Cerebellar cortex (tissue), 1 donor: ENCODE results near the gene GRAP2.
"Not testable (repeated sequence)": the region's sequence is repeated elsewhere in the genome, so short reads cannot be mapped to it uniquely, and the experiment has no call there.

ENCODE experiments used
- DNase-seq: peaks from one replicate; pipeline ENCODE4 v3.0.0-alpha.2; 2015; ENCODE audit warnings: low spot score

The GRAP2 gene

GRCh38 chr22:39900306-39901227 lies at the start of gene GRAP2:
Gene GRAP2 (plus strand): TSS chr22:39901084. CDS start chr22:39947107, 46,023 bp downstream.
- no peak for DNase-seq

- no peak for DNase-seq
These were observed 49.1 kb upstream of the GRAP2 start for GRCh38 chr22:39851606-39852315.

- DNase-seq, result no peak
These were observed 48.1 kb upstream of the GRAP2 start for GRCh38 chr22:39852799-39853198.

- DNase-seq, result no peak
These were observed 44.3 kb upstream of the GRAP2 start for GRCh38 chr22:39856588-39856987.

- no peak for DNase-seq
These were observed 40.8 kb upstream of the GRAP2 start for GRCh38 chr22:39859903-39860588.

GRCh38 chr22:39868741-39869140 lies 32.1 kb upstream of the GRAP2 start:
- no peak for DNase-seq

- not testable (repeated sequence) for DNase-seq
These were observed 31.1 kb upstream of the GRAP2 start for GRCh38 chr22:39869797-39870196.

- no peak for DNase-seq
These were observed 29.7 kb upstream of the GRAP2 start for GRCh38 chr22:39871008-39871798.

GRCh38 chr22:39872548-39872947 lies 28.3 kb upstream of the GRAP2 start:
- DNase-seq, result no peak

GRCh38 chr22:39873965-39874364 lies 26.9 kb upstream of the GRAP2 start:
- no peak for DNase-seq

- DNase-seq, result not testable (repeated sequence)
These were observed 25.6 kb upstream of the GRAP2 start for GRCh38 chr22:39875176-39875885.

GRCh38 chr22:39877079-39877845 lies 23.6 kb upstream of the GRAP2 start:
- no peak for DNase-seq

- no peak for DNase-seq
These were observed 20.2 kb upstream of the GRAP2 start for GRCh38 chr22:39880722-39881121.

- no peak for DNase-seq
These were observed 17.8 kb upstream of the GRAP2 start for GRCh38 chr22:39883057-39883456.

GRCh38 chr22:39889924-39890323 lies 11.0 kb upstream of the GRAP2 start:
- DNase-seq, result not testable (repeated sequence)

GRCh38 chr22:39893526-39893925 lies 7.4 kb upstream of the GRAP2 start, which contains the start of gene ENTHD1:
Gene ENTHD1 (minus strand): TSS chr22:39893760. CDS start chr22:39887748, 6,012 bp downstream.
- no peak for DNase-seq

- DNase-seq, result no peak
These were observed 6.3 kb upstream of the GRAP2 start for GRCh38 chr22:39894554-39895092.

GRCh38 chr22:39895682-39896081 lies 5.2 kb upstream of the GRAP2 start:
- no peak for DNase-seq

- DNase-seq, result no peak
These were observed 4.4 kb upstream of the GRAP2 start for GRCh38 chr22:39896313-39896996.
